GM18499 (cell line): ENCODE results near the gene FAM13C.
"Not testable (repeated sequence)": the region's sequence is repeated elsewhere in the genome, so short reads cannot be mapped to it uniquely, and the experiment has no call there.

ENCODE experiments used
- ATAC-seq: cut with Tn5 transposase; IDR thresholded peaks from one replicate; pipeline ENCODE4 v1.9.1; 2021; ENCODE audit warnings: moderate number of reproducible peaks; ENCODE audit not compliant: insufficient read depth, unreplicated experiment

FAM13C gene

GRCh38 chr10:59362144-59362958 lies at the start of gene FAM13C:
TSS of gene FAM13C (minus strand) at chr10:59362549. CDS start at chr10:59362460, 89 bp downstream.
- no peak for ATAC-seq

GRCh38 chr10:59405235-59405634 lies 42.9 kb upstream of the FAM13C start:
- ATAC-seq, result no peak

- no peak for ATAC-seq
Measured at GRCh38 chr10:59400214-59400613, 37.9 kb upstream of the FAM13C start.

GRCh38 chr10:59399329-59399728 lies 37.0 kb upstream of the FAM13C start:
- not testable (repeated sequence) for ATAC-seq

- ATAC-seq, result no peak
Measured at GRCh38 chr10:59397961-59398360, 35.6 kb upstream of the FAM13C start.

- ATAC-seq, result no peak
Measured at GRCh38 chr10:59395984-59396383, 33.6 kb upstream of the FAM13C start.

- no peak for ATAC-seq
Measured at GRCh38 chr10:59393349-59393748, 31.0 kb upstream of the FAM13C start.

- no peak for ATAC-seq
Measured at GRCh38 chr10:59391060-59391459, 28.7 kb upstream of the FAM13C start.

GRCh38 chr10:59388671-59388976 lies 26.3 kb upstream of the FAM13C start:
- ATAC-seq, result no peak

- ATAC-seq, result no peak
Measured at GRCh38 chr10:59387951-59388670, 25.8 kb upstream of the FAM13C start.

GRCh38 chr10:59384761-59385160 lies 22.4 kb upstream of the FAM13C start:
- ATAC-seq, result no peak

- ATAC-seq, result no peak
Measured at GRCh38 chr10:59383908-59384307, 21.6 kb upstream of the FAM13C start.

- ATAC-seq, result no peak
Measured at GRCh38 chr10:59383436-59383835, 21.1 kb upstream of the FAM13C start.

- ATAC-seq, result no peak
Measured at GRCh38 chr10:59382831-59383295, 20.5 kb upstream of the FAM13C start.

GRCh38 chr10:59381687-59382086 lies 19.3 kb upstream of the FAM13C start:
- ATAC-seq, result no peak

- no peak for ATAC-seq
Measured at GRCh38 chr10:59376846-59377245, 14.5 kb upstream of the FAM13C start.

GRCh38 chr10:59375990-59376389 lies 13.6 kb upstream of the FAM13C start:
- ATAC-seq, result no peak

- ATAC-seq, result no peak
Measured at GRCh38 chr10:59374916-59375315, 12.6 kb upstream of the FAM13C start.

- ATAC-seq, result no peak
Measured at GRCh38 chr10:59373071-59373470, 10.7 kb upstream of the FAM13C start.

- ATAC-seq, result no peak
Measured at GRCh38 chr10:59372543-59372942, 10.2 kb upstream of the FAM13C start.

GRCh38 chr10:59366290-59366689 lies 3.9 kb upstream of the FAM13C start:
- no peak for ATAC-seq
